HG02678 (cell line): ENCODE measurements around the gene MAL.

ENCODE experiments used
- ATAC-seq: cut with Tn5 transposase; IDR thresholded peaks from one replicate; pipeline ENCODE4 v1.9.1; 2021; ENCODE audit warnings: mild to moderate bottlenecking, moderate library complexity; ENCODE audit not compliant: unreplicated experiment

The MAL gene

DNA sequence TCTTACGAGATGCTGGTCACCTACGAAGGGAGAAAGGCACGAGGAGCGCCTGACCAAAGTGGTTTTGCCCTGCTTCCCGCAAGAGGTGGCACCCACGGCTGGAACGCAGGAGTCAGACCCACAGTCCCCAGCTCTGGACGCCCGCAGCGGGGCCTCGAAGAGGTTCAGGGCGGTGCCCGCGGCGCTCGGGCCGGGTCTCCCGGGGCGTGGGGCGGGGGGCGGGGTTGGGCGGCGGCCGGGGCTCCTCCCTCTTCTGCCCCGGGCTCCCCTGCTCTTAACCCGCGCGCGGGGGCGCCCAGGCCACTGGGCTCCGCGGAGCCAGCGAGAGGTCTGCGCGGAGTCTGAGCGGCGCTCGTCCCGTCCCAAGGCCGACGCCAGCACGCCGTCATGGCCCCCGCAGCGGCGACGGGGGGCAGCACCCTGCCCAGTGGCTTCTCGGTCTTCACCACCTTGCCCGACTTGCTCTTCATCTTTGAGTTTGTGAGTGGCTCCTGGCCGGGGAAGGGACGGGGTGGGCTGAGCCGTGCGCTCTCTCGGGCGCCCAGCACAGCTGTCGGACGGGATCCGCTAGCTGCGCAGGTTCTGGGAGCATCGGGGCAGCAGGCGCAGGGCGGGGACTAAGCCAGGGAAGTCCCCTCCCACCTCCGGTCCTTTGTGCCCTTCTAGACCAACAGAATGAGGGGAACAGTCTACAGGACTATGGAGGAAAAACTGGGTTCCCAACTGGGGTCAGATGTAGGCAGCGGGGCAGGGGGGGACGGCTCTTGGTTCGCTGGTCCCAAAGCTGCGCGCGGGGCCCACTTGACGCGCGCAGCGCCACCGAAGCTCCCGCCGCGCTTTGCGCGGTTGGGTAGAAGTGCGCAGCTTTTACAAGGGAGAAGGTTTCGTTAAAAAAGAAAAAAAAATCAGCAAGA is at the start of gene MAL:
MAL (plus strand) TSS at position 303 of the 914 bp plus-strand sequence; CDS start at position 388, 85 bp downstream.
- no peak for ATAC-seq

- no peak for ATAC-seq
Observed at GRCh38 chr2:94977826-94978225, 47.7 kb upstream of the MAL start.

DNA sequence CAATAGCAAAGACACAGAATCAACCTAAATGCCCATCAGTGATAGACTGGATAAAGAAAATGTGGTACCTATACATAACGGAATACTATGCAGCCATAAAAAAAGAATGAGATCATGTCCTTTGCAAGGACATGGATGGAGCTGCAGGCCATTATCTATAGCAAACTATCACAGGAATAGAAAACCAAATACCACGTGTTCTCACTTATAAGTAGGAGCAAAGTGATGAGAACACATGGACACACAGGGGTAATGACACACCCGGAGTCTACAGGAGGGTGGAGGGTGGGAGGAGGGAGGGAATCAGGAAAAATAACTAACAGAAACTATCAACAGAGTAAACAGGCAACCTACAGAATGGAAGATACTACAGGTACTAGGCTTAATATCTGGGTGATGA is 46.6 kb upstream of the MAL start:
- ATAC-seq, result no peak

GRCh38 chr2:94979406-94980375 is 45.8 kb upstream of the MAL start:
- ATAC-seq, result no peak

DNA sequence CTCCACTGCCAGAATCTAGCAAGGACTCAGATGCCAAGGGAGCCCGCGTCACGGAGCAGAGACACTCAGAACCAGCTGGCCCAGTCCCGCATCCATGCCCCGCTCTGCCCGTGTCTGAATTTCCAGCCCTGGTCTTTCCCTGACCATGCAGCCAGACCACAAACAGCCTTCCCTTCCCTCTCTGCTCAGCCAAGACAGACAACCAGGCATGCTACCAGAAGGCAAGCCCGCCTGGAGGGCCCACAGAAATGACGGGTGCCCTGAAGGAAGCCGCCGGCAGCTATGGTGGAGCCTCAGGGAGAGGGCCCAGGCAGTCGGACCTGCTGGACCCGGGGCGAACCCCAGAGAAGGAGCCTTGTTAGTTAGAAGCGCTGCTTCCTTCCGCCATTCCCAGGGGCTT is 45.1 kb upstream of the MAL start:
- no peak for ATAC-seq

DNA sequence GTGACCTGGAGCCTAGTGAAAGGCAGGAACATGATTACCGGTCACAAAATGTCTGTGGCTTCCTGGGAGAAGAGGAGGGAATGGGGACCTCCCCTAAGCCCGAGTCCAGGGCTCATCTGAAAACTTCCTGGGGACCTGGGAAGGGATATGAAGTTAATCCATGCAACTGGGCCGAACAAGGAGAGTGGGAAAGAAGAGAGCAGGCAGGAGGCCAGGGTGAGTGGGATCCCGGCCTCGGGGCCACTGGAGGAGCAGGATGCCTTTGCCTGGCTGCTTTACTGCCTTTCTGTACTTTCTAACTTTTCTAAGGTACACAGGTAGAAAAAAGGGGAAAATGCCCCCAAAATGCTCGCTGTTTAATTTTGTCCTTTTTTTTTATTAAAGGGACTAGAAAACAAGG is 43.4 kb upstream of the MAL start:
- ATAC-seq, result no peak

DNA sequence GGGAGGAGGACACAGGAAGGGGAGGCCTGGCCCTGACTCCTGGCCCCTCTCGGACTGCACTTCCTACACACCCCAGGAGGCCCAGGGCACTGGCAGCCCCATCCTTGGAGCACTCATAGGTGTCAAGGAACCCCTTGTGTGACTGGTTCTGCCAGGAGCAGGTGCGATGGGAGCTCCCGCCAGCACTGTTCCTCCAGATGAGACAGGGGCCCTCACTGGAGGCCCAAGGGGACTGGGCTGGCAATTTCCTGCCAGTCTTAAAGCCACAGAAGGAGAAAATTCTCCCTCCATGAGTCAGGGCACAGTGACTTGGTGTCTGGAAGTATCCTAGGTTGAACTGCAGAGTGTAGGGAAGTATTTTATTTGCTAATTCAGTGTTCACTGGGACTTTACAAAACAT is 42.8 kb upstream of the MAL start:
- no peak for ATAC-seq

- ATAC-seq, result no peak
Observed at GRCh38 chr2:94984964-94985575, 40.4 kb upstream of the MAL start.

- ATAC-seq, result no peak
Observed at GRCh38 chr2:94985636-94986035, 39.9 kb upstream of the MAL start.

DNA sequence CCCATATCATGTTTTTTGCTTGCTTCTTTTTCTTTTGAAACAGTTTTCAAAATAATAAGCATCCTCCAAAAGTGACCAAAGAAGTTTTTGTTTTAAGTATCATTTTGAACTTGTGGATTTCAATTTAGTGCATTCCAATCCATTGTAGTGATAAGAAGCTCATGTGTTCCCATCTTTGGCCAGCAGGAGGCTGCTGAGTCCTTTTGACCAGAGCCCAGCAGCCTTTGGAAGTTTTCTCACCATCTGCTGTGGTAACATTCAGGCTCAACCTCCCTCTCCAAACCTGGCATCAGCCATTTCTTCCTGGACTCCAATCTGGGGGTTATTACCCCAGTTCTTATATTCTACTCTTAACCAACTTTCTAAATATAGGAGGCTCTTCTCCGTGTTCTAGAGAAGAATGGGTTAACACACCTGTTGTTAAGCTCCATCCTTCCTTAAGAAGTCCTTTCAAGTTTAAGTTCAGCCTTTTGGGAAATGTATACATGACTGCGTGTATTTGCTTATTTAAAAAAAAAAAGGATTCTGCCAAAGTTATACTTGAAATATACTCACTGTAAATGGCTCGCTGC is 39.0 kb upstream of the MAL start:
- ATAC-seq, result peak; percentile 91

DNA sequence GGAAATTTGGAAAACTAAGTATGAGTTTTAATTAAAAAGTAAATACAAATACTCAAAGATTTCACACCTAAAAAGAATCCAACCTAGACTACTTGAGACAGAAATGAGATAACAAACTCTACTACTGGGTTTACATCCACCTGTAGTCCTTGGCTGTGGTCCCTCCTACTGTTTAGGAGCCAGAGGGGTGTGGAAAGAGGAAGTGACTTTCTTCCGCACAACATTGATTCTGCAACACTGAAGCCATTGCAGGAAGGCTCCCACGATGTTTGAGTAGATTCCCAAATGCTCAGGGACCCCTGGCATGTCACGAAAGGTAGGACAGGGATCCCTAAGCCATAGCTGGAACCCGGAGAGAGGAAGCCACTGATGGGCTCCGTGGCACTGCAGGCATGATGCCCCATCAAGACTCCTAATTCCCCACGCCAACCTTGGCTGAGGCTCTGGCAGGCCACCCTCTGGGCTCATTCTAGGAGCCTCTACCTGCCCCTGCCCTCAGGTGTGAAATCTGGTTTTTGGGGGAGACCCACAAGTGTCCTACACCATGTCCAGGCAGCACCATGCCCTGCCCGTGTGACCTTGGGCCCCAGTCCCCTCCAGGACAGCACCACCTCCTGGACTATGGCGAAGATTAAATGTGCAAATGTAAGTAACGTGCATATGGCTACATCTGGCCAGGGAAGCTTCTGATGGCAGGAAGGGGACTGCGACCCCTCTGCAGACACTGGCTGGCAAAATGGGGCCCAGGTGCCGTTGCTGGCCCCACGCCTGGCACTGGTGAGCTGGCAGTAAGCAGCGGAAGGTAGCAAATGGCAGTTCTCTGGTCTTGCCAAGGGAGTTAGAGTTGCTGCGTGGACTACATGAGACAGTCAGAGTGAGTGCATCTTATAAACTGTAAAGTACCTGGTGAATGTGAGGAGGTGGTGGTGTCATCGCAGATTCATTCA is 38.2 kb upstream of the MAL start:
- ATAC-seq, result no peak

DNA sequence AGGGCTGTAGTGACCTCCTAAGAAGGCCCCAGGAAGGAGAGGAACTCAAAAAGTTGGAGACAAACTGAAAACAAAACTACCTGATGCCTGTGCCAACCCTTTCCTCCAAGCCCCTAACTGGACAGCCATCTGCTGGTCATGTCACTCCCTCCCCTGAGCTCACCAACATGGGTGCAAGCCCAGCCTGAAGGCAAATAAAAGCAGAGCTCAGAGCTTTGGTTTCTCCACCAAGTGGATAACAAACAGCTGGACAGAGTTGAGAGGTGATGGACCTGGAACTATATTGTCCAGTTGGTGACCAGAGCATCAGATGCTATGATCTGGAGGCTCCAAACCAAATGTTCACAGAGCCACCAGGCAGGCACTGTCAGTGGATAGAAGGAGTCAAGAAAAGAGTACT is 34.6 kb upstream of the MAL start:
- ATAC-seq, result no peak

DNA sequence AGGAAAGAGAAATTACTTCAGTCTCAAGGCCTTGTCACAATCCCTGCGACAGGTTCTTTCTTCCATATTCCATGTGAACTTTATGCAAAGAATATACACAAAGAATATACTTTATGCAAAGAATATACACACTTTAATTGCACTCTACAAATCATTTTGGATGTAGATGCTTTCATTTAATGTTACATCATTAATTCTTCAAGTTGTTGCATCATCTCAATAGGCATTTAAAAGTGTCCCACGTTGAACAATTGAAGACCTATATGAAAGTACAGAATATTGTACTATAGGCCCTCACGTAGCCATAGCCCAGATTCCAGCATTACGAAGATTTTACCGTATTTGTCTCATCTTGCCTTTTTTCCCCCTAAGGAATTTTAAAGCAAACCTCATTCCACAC is 33.1 kb upstream of the MAL start:
- no peak for ATAC-seq

- ATAC-seq, result no peak
Observed at GRCh38 chr2:94993176-94994062, 32.1 kb upstream of the MAL start.

DNA sequence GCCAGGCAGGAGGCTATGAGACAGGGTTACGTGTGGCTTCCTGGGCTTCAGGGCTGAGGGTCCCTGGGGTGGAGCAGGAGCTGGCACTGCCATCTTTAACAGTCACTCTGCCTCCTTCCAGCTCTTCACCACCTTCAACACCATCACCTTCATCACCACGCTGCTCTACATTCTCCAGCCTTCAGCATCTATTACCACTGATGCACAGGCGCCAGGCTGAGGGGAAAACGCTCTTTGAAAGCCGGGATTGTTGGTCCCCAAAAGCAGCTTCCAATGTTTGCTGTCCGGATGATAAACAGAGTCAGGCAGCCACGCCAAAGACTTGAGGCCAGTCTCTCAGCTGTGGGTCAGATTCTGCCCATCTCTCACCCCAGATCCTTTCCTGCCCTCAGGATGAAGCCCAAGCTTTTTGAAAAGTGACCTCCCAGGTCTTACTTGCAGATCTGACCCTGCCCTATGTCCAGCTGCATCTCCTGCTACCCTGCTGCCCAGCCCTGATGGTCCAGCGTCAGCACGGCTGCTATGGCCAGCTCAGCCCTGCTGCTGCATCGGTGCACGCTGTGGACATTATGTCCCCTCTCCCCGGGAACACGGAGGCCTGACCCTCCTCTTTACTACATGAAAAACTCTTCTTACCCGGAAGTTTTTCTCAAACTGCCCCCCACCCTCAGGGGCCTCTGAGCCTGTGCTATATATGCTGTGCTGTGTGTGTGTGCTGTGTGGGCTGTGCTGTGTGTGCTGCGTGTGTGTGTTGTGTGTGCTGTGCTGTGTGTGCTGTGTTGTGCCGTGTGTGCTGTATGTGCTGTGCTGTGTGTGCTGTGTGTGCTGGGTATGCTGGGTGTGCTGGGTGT is 31.2 kb upstream of the MAL start:
- ATAC-seq, result no peak

DNA sequence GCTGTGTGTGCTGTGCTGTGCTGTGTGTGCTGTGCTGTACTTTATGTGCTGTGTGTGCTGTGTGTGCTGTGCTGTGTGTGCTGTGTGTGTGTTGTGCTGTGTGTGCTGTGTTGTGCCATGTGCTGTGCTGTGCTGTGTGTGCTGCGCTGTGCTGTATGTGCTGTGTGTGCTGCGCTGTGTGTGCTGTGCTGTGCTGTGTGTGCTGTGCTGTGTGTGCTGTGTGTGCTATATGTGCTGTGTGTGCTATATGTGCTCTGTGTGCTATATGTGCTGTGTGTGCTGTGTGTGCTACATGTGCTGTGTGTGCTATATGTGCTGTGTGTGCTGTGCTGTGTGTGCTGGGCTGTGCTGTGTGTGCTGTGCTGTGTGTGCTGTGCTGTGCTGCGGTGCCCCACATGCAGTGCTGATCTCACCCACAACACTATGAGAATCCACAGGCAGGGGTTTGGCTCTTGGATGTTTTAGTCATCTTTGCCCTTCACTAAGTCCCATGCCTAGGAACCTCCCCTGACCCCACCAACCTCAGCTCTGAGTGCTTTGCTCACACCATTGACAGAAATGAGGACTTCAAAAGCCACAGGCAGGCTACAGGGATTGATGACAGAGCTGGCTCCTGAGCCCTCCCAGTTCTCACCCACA is 30.5 kb upstream of the MAL start:
- no peak for ATAC-seq

GRCh38 chr2:94995553-94996304 is 29.8 kb upstream of the MAL start:
- no peak for ATAC-seq
